ENCODE measurements around the gene PLXNA4.
"Not testable (repeated sequence)": the region's sequence is repeated elsewhere in the genome, so short reads cannot be mapped to it uniquely, and the experiment has no call there.

Gene PLXNA4

GRCh38 chr7:132168239-132168638 lies 408.0 kb downstream of the PLXNA4 start:
- no peak for DNase-seq (ENCODE audit: low read depth)

GRCh38 chr7:132165695-132166094 lies 410.6 kb downstream of the PLXNA4 start:
- not testable (repeated sequence) for DNase-seq (ENCODE audit: low read depth)

DNA sequence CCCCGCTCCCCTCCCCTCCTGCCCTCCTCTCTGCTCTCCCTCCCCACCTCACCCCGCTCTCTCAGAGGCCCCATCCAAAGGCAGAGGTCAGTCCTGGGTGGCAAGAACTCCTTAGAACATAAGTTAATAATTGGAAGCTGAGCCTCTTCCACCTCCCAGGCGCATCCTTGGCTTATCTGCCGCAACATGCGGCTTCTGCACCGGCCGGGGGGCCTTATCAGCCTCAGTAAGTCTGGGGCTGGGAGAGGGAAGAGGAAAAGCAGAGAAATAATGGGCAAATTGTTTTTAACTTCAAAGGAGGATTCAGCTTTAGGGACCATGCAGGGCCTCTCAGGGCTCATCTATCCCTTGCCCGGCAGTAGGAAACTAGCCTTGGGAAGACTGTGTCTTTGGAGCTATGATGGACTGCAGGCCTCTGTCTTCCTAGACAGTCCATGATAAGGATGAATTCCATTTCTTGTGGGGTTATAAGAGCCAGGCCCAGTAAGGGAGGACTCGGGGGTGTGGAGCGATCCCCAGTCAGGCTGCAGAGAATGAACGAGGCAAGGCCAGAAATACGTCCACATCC lies 411.6 kb downstream of the PLXNA4 start:
- no peak for DNase-seq (ENCODE audit: low read depth)

DNA sequence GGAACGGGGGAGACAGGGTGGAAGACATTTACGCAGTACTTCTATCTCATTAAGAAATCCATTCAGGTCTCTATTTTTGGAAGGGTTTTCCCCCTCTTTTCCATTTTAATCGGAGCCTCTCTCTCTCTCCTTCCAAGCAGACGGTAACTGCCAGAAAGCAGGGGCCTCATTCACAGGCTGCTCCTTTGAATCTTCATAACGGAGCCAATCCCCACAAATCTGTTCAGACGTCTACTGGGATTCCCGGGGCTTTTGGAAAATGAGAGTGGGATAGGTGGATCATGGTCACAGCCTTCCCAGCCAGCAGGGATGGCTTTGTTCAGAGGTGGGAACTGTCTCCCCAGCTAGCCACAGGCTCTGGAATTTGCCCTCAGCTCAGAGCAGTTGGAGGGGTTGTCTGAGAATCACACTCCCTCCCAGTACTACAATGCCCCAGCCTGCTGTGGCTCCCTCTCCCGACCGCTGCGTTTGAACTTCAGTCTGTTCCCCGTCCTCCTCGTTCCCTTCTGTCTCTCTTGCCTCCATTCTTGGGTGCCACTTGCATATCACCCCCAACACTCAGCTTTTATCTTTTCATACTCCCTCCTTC lies 413.6 kb downstream of the PLXNA4 start:
- DNase-seq (ENCODE audit: low read depth): no peak

DNA sequence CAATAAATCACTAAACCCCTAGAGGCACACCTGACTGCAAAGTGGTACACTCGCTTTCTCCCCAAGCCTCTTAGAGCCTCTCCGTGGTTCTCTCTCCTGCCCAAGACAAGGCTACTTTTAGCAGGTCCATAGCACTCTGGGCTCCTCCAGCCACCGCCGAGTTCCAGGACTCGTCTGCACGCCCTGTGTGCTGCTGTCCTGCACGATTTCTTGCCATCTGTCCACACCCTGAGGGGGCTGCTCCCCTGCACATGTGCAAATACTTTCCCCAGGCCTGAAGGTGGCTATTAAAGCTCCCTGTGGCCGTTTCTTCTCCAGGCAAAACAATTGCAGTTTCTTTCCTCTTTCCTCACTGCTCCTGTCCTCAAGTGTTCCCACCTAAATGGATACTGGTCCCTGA lies 414.3 kb downstream of the PLXNA4 start:
- DNase-seq (ENCODE audit: low read depth): no peak

GRCh38 chr7:132161533-132161915 lies 414.7 kb downstream of the PLXNA4 start:
- DNase-seq (ENCODE audit: low read depth): no peak

DNA sequence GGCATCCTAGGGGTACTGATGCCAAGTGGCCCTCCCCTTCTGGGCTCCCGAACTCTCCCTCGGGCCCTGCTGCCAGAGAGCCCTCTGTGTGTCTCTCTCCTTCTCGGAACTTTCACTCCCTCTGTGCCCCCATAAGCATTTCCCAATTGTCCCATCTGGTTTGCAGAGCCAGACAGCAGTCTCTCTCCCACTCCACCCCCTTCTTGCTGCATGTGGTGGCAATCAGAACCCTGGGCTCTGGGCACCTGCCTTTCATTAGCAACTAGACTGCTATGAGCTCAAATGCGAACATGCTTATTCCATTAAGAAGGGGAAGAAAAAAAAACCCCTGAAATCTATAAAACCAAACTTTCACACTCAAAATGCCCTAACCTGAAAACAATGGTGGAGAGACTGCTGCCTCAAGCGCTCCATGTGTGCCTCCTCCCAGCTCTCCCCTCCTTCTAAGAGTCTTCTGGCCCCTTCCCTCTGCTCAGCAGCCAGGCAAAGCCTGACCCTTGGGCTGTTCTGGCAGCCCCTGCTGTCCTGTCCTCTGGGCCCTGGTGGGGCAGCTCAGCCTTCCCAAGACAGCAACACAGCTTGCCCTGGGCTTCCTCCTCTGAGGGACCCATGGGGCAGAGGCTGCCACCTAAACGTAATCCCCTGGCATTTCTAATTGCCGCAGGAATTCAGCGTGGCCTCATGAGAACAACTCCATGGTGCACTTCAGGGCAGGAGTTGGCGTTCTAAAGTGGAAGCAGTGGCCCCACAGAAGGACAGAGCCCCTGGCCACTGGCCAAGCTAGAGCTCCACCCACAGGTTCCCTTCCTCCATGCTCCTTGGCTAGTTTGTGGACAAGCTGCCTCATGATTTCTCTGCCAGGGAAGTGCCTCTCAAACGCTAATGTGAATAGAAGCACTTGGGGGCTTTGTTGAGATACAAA lies 415.4 kb downstream of the PLXNA4 start:
- DNase-seq (ENCODE audit: low read depth): no peak

DNA sequence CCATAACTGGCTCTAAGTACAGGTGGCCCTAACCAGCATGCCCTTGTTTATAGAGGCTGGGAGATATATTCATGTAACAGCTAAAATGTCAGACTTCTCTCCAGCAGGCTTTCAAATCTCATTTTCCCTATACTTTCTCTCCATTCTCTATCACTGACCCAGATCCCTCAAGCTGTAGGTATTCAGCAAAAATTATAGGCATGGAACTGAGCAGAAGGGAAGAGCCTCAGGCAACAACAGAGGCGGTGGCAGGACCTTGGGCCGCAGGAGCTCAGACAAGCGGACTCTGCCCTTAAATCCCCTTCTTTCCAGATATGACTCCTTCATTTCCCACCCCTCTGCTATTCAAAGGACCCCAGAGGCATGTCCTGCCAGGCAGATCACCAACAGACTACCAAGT lies 417.4 kb downstream of the PLXNA4 start:
- DNase-seq (ENCODE audit: low read depth): no peak

GRCh38 chr7:132158166-132158565 lies 418.1 kb downstream of the PLXNA4 start:
- DNase-seq (ENCODE audit: low read depth): no peak

DNA sequence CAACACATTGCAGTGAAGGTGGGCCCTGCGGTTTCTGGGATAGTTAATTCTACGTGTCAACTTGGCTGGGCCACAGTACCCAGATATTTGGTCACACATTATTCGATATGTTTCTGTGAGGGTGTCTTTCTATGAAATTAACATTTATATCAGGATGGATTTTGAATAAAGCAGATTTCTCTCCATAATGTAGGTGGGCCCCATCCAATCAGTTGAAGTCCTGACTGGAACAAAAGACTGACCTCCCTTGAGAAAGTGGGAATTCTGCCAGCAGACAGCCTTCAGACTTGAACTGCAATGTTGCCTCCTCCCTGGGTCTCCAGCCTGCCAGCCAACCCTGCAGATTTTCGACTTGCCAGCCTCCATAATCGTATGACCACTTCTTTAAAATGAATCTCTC lies 420.6 kb downstream of the PLXNA4 start:
- DNase-seq (ENCODE audit: low read depth): no peak

- DNase-seq (ENCODE audit: low read depth): no peak
Measured at GRCh38 chr7:132154695-132155471, 421.4 kb downstream of the PLXNA4 start.

GRCh38 chr7:132154248-132154647 lies 422.0 kb downstream of the PLXNA4 start:
- no peak for DNase-seq (ENCODE audit: low read depth)

GRCh38 chr7:132152131-132152889 lies 424.0 kb downstream of the PLXNA4 start:
- no peak for DNase-seq (ENCODE audit: low read depth)

DNA sequence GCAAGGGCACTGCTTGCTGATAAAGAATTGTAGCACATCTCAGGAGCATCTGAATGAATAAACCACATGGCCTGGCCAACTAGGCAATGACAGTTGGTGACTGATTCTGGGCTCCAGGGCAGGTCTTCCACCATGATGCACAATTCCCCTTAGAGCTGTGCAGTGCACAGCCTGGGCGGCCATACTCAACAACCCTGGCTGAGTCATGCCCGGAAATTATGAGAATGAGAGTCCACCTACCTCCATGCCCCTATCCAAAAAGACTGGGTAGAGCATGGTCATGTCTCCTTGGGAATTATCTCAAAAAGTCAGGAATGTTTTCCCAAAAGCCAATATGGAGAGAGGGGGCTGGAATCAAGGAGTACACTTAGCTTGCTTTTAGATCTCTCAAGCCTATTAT lies 425.6 kb downstream of the PLXNA4 start:
- DNase-seq (ENCODE audit: low read depth): no peak

DNA sequence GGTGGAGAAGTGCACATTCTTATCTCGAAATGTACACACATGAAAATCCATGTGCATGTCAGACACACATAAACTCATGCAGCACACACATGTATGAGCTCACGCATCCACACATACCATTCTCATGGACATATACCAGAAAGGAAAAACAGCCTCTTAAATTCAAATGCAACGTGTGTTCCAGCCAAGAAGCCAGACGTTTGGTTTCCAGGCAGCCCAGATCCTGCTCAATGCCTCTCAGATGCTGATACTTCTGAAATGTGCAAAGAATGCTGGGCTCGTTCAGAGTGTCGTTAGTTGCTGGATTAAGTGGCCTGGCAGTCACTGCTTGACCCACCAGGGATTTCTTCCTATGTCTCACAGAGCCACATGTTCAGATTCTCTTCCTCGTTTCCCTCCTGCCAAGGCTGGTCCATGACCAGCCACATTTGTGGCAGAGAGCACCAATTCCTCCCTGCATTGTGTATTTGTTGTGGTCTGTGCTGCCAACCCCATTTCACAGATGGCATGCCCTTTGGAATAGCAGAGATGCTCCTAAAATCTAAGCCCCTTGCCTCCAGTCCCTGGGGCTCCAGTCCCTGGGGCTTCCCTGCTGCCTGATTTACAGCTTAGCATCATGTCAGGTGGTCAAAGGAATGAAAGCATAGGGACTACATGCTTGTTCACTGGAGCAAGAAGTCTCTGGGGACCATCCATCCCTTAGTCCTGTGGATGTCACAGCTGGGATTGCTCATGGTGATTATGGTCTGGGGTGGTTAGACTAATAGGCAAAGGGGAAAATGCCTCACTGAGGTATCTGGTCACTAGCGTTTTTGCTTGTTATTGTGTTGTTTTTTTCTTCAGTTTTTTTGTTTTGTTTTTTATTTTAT lies 426.6 kb downstream of the PLXNA4 start:
- DNase-seq (ENCODE audit: low read depth): no peak

DNA sequence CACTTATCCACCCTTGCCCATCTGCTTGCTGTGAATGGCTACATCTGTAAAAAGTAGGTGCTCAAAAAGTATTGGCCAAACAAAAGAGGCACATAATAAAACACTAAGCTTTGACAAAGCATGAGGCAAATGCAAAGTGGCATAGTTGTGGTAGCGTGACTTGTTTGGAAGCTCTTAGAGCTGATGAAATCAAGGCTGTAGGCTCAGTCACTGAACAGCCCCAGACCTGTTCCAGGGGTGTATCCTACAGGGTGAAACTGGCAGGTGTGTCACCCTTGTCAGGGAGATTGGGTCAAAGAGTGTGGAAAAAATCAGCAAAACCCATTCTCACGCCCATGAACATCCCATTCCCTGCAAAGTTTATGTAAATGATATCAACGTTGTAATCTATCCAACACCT lies 427.4 kb downstream of the PLXNA4 start:
- no peak for DNase-seq (ENCODE audit: low read depth)

DNA sequence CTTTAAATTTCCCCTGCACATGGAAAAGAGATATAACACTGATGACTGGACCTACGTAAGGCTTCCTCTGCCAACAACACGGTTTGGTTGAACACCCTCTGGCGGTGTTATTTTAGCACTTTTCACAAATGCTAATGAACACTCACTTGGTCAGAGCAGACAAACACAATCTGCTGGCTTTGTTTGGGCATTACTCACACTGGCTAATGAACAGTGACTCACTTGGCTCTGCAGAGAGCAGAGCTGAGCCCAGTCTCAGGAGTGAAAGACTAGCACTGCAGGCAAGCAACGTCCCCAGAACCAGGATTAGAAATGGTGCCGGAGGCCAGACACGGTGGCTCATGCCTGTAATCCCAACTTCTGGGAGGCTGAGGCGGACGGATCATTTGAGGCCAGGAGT lies 430.8 kb downstream of the PLXNA4 start:
- DNase-seq (ENCODE audit: low read depth): no peak

DNA sequence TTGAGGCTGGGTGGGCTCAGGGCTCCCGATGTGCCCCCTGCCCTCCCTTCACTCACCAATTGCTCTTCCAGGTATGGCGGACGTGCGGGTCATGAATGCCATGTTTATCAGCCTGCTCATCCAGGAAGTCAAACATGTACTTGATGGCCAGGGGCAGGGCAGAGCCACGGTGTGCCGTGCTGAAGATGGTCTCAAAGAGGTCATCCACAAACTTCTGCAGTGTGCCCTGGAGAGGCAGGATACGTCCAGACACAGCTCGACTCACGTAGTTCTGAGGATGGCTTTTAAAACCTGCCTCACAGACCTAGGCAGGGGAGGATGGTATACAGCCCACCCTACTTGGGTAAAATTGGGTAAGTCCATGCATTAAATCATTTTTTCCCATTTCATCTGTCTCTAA lies 431.2 kb downstream of the PLXNA4 start:
- DNase-seq (ENCODE audit: low read depth): no peak

GRCh38 chr7:132142006-132142405 lies 434.3 kb downstream of the PLXNA4 start:
- DNase-seq (ENCODE audit: low read depth): no peak

DNA sequence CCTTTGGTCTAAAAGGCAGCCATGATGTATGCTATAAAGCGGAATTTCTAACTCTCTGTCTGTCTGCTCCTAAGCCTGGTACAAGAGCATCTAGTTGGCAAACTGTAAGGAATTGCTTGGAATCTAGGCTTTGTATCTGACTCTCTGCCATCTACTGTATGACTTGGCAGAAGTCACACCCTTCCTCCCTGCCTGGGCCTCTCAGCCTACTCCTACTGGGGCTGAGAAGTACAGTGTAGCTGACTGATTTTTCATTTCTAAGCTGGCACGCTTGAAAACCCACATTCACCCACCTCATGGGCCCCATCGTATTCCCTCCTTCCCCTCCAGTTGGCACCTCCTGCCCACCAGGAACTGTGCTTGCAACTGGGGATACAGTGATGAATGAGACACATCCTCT lies 435.2 kb downstream of the PLXNA4 start:
- DNase-seq (ENCODE audit: low read depth): no peak

GRCh38 chr7:132140341-132140740 lies 435.9 kb downstream of the PLXNA4 start:
- DNase-seq (ENCODE audit: low read depth): no peak
